Measurements from ENCODE around the gene TSEN34. TPM values are rescaled to one million over a fixed set of nuclear protein-coding genes. Genes with fewer than 3 reads are reported as not detected.

The TSEN34 gene
- total RNA-seq, 1 experiment from 2014 or later = 194 TPM

- no peaks in the 10 kb centered on the region for H3K36me3 ChIP-seq (ENCODE audit: control insufficient read depth, insufficient read depth, low read length)
- no peak overlapping the region for H3K4me3 ChIP-seq (ENCODE audit: low read depth in 2 of 2, low read length in 2 of 2)
- TF ChIP-seq SIN3A (IDR thresholded peaks at IDR 0.05; ENCODE audit: borderline replicate concordance, insufficient read depth, low read depth, low read length) (no peak), REST (IDR thresholded peaks at IDR 0.05; ENCODE audit: insufficient read depth in 1 of 2, low read depth in 2 of 2, low read length in 1 of 2) (no peak), CTCF (IDR thresholded peaks at IDR 0.05) (no peak), TCF7L2 (IDR thresholded peaks at IDR 0.05; ENCODE audit: low read depth, low read length) (no peak), POLR2AphosphoS5 (IDR thresholded peaks at IDR 0.05; ENCODE audit: low read depth, low read length) (no peak)
- DNase-seq (ENCODE audit: low read depth, low spot score) (no peak), ATAC-seq (no peak)
- intact Hi-C loops (cut with micrococcal nuclease; ENCODE audit: unreplicated experiment) = no loop called here
- in situ Hi-C loops (cut with HindIII; ENCODE audit: low pct_unique_long_range_greater_than_20kb, low sequenced_read_pairs) = no loop called here
- H3K9me3 ChIP-seq (ENCODE audit: control insufficient read depth, insufficient read depth, low read depth, low read length) = no peaks in the 10 kb centered on the region
- POLR2A ChIA-PET = no interaction called here
- BruUV-seq (replicated peaks) = no TSS peak
- no peak overlapping the region for H3K27ac ChIP-seq (ENCODE audit: low read length)
- H3K27me3 ChIP-seq (ENCODE audit: control insufficient read depth, insufficient read depth, low read length) = no peaks in the 10 kb centered on the region
- peaks cover 4% of the 10 kb centered on the region; the same call in 1 of the 2 replicates for H3K4me1 ChIP-seq (ENCODE audit: control insufficient read depth, insufficient read depth, low read length)
- CTCF ChIA-PET = interaction anchor here (0.6 kb wide), 1 partner anchor 23 kb away, joined by 7 read pairs; no protein-coding TSS in a partner anchor
Observed at GRCh38 chr19:54229146-54229545, 38.0 kb downstream of the TSEN34 start.

- Histone ChIP-seq H3K9me3 (ENCODE audit: control insufficient read depth, insufficient read depth, low read depth, low read length) (no peaks in the 10 kb centered on the region), H3K4me3 (ENCODE audit: low read depth in 2 of 2, low read length in 2 of 2) (no peak overlapping the region), H3K27ac (ENCODE audit: low read length) (no peak overlapping the region), H3K27me3 (ENCODE audit: control insufficient read depth, insufficient read depth, low read length) (no peaks in the 10 kb centered on the region), H3K4me1 (ENCODE audit: control insufficient read depth, insufficient read depth, low read length) (peaks cover 4% of the 10 kb centered on the region; the same call in 1 of the 2 replicates), H3K36me3 (ENCODE audit: control insufficient read depth, insufficient read depth, low read length) (no peaks in the 10 kb centered on the region)
- DNase-seq (ENCODE audit: low read depth, low spot score) (no peak), ATAC-seq (no peak)
- CTCF ChIA-PET = interaction anchor here (0.7 kb wide), 1 partner anchor 40 kb away, joined by 8 read pairs; no protein-coding TSS in a partner anchor
- POLR2A ChIA-PET = no interaction called here
- no TSS peak for BruUV-seq (replicated peaks)
- in situ Hi-C loops (cut with HindIII; ENCODE audit: low pct_unique_long_range_greater_than_20kb, low sequenced_read_pairs) = no loop called here
- intact Hi-C loops (cut with micrococcal nuclease; ENCODE audit: unreplicated experiment) = no loop called here
- TF ChIP-seq TCF7L2 (IDR thresholded peaks at IDR 0.05; ENCODE audit: low read depth, low read length) (no peak), SIN3A (IDR thresholded peaks at IDR 0.05; ENCODE audit: borderline replicate concordance, insufficient read depth, low read depth, low read length) (no peak), POLR2AphosphoS5 (IDR thresholded peaks at IDR 0.05; ENCODE audit: low read depth, low read length) (no peak), REST (IDR thresholded peaks at IDR 0.05; ENCODE audit: insufficient read depth in 1 of 2, low read depth in 2 of 2, low read length in 1 of 2) (no peak), CTCF (IDR thresholded peaks at IDR 0.05) (no peak)
Observed at GRCh38 chr19:54230031-54230430, 38.9 kb downstream of the TSEN34 start.
